ENCODE data around the gene PSME2. TPM values are rescaled to one million over a fixed set of nuclear protein-coding genes. Genes with fewer than 3 reads are reported as not detected.

Gene PSME2
- total and polyA plus RNA-seq, 11 donors: 51.4 to 360 (median 90.4) TPM

DNA sequence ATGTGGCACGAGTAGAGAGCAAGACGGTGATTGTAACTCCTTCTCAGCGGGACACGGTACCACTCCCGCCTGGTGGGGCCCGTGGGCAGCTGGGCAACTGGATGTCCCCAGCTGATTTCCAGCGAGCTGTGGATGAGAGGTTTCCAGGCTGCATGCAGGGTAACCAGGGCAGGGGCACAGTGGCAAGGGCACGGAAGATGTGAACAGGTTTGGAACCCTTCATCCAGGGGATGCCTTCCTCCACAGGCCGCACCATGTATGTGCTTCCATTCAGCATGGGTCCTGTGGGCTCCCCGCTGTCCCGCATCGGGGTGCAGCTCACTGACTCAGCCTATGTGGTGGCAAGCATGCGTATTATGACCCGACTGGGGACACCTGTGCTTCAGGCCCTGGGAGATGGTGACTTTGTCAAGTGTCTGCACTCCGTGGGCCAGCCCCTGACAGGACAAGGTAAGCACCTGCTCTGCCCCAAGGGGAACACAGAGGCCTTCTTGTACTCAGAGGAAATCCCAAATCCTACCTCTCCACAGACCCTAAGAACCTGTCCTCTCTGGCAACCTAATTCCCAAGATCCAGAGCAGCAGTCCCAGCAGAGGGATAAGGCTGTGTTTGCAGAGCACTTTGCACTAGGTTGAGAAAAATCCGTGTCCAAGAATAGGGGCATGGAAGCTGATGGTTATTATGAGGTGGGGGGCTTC is 48.0 kb downstream of the PSME2 start:
- Histone ChIP-seq H3K27me3 (no peaks in the 10 kb centered on the region), H3K4me3 (no peak overlapping the region), H3K36me3 (peaks cover 0 to 54% (median 0%) of the 10 kb centered on the region in 9 donors), H3K4me1 (peaks cover 0 to 21% (median 13%) of the 10 kb centered on the region in 12 donors), H3K9me3 (no peaks in the 10 kb centered on the region), H3K27ac (no peak overlapping the region)
- WGBS, 4 donors: 91 to 96% (median 96%) methylated on average over 8 to 16 of the region's 16 CpGs
- intact Hi-C loops (cut with DNase I): loop anchor here in 1 of 10 donors (10.0 kb wide), 1 partner anchor 114 kb away; the partner anchor contains the start of gene DHRS4L2
- DNase-seq: peak in 1 of 5 donors; percentile 16
- TF ChIP-seq, protein P1, sequence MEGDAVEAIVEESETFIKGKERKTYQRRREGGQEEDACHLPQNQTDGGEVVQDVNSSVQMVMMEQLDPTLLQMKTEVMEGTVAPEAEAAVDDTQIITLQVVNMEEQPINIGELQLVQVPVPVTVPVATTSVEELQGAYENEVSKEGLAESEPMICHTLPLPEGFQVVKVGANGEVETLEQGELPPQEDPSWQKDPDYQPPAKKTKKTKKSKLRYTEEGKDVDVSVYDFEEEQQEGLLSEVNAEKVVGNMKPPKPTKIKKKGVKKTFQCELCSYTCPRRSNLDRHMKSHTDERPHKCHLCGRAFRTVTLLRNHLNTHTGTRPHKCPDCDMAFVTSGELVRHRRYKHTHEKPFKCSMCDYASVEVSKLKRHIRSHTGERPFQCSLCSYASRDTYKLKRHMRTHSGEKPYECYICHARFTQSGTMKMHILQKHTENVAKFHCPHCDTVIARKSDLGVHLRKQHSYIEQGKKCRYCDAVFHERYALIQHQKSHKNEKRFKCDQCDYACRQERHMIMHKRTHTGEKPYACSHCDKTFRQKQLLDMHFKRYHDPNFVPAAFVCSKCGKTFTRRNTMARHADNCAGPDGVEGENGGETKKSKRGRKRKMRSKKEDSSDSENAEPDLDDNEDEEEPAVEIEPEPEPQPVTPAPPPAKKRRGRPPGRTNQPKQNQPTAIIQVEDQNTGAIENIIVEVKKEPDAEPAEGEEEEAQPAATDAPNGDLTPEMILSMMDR (IDR thresholded peaks at IDR 0.05): no peak
- no peak for TF ChIP-seq POLR2A (IDR thresholded peaks at IDR 0.05)
- no peak for ATAC-seq

DNA sequence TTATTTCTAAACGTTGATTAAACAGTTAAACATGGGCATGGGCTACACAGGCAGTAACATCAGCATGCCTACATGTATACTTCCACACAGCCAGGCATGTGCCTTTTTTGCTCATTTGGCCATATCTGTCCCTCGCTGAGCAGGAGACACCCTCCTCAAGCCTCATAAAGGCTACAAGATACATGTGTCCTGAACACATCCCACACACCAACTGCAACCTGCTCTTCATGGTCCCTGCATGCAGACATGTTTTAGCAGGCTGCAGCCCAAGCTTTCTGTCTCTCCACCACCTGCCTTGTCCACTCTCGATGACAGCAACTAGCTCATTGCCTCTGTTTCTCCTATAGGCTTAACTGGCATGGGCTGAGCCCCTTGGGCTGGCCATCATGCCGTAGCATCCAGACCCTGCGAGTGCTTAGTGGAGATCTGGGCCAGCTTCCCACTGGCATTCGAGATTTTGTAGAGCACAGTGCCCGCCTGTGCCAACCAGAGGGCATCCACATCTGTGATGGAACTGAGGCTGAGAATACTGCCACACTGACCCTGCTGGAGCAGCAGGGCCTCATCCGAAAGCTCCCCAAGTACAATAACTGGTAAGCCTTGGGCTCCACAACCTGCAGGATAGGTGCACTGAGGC is 49.7 kb downstream of the PSME2 start:
- TF ChIP-seq, protein P1 (IDR thresholded peaks at IDR 0.05): no peak
- TF ChIP-seq POLR2A (IDR thresholded peaks at IDR 0.05): no peak
- Histone ChIP-seq H3K9me3 (no peaks in the 10 kb centered on the region), H3K4me3 (no peak overlapping the region), H3K4me1 (peaks cover 0 to 26% (median 14%) of the 10 kb centered on the region in 12 donors), H3K27ac (no peak overlapping the region), H3K36me3 (peaks cover 0 to 39% (median 0%) of the 10 kb centered on the region in 9 donors), H3K27me3 (no peaks in the 10 kb centered on the region)
- intact Hi-C loops (cut with DNase I): loop anchor here in 1 of 10 donors (10.0 kb wide), 1 partner anchor 112 kb away; the partner anchor contains the start of gene DHRS4L2
- WGBS, 4 donors: 88 to 96% (median 94%) methylated on average over 8 of the region's 8 CpGs
- peak in 1 of 5 donors; percentile 14 for DNase-seq
- no peak for ATAC-seq

DNA sequence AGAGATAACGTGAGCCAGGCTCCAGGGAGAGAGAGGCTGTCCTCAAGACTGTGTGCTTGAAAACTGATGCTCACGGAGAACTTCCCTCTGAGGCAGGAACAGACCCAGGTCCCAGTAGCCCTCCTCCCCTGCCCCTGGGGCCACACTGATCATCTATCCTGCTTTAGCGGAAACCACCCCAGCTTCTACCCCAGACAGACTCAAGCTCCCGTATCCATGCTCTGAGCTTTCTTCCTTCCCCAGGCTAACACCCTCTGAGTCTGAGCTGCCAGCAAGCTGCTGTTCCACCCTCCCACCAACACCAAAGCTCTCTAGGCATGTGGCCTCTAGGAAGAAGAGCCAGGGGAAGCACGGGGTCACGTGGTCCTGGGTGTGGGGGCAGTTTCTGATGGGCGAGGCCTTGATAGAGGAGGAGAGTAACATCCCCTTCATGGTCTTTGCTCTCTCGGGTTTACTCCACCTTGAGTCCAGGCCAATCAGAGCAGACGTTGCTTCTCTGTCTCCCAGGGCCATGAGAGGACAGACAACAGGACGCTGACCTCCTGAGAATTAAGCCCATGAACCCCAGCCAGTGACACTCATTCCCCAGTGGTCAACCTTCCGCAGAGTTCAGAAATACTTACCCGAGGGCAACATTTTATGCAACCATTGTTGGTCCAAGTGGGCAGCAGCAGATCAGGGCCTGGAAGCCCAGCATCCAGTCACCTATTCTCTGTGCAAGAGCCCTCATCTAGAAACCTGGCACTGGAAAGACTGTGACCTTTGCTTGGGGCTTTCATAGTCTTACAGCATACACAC is 50.9 kb downstream of the PSME2 start:
- H3K4me1 ChIP-seq: peaks cover 0 to 26% (median 14%) of the 10 kb centered on the region in 12 donors
- H3K4me3 ChIP-seq: peak overlapping the region; percentile 73 to 94 (median 80)
- peak in 4 of 5 donors; percentile 40 to 68 (median 56) for DNase-seq
- H3K9me3 ChIP-seq: no peaks in the 10 kb centered on the region
- 61 to 66% (median 62%) methylated on average over 10 to 12 of the region's 12 CpGs for WGBS, 4 donors
- peaks cover 0 to 27% (median 0%) of the 10 kb centered on the region in 9 donors for H3K36me3 ChIP-seq
- no peak for TF ChIP-seq POLR2A (IDR thresholded peaks at IDR 0.05)
- TF ChIP-seq, protein P1 (IDR thresholded peaks at IDR 0.05): no peak
- ATAC-seq: peak in 3 of 4 donors; percentile 8 to 33 (median 14)
- peak overlapping the region in 11 of 12 donors; percentile 89 to 96 (median 94) for H3K27ac ChIP-seq
- H3K27me3 ChIP-seq: no peaks in the 10 kb centered on the region
- intact Hi-C loops (cut with DNase I): loop anchor here in 1 of 10 donors (10.0 kb wide), 1 partner anchor 111 kb away; the partner anchor contains the start of gene DHRS4L2

All from heart left ventricle (tissue), 16 donors.